ENCODE data around the gene CNTN6.

Gene CNTN6

DNA sequence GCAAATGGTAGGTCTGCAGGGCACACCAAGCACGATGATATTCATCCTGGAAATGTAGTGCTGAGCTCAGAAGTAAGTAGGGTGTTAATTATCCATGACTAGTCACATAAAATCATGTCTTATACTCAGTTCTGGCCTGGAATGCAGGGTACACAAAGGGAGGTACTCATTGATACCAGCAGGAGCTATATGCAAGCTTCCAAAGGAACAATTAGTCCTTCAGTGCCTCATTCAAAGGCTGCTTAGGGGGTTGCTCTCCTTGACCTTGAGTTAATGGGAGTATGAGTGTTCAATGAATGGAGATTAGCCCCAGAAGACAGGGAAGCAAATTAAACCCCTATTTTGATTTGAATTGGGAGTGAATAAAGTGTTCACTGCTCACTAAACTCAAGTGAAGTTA is 38.3 kb downstream of the CNTN6 start:
- Histone ChIP-seq H2AFZ (ENCODE audit: low read depth, low read length) (no peak overlapping the region), H3K9ac (ENCODE audit: low read length) (no peak overlapping the region), H3K27me3 (ENCODE audit: control insufficient read depth in 1 of 2, insufficient read depth in 1 of 2, low read length in 2 of 2) (no peaks in the 10 kb centered on the region), H3K18ac (ENCODE audit: low read depth in 1 of 2, low read length in 2 of 2) (no peak overlapping the region), H2BK120ac (ENCODE audit: low read depth, low read length) (no peak overlapping the region), H2BK15ac (ENCODE audit: low read depth, poor library complexity, severe bottlenecking) (no peak overlapping the region), H3K4me2 (ENCODE audit: low read length, poor library complexity, severe bottlenecking) (no peak overlapping the region), H4K8ac (ENCODE audit: low read length) (no peak overlapping the region), H3K4me1 (ENCODE audit: control insufficient read depth, insufficient read depth, low read depth, low read length) (no peaks in the 10 kb centered on the region), H3K79me1 (replicated peaks; ENCODE audit: low read length, poor library complexity, severe bottlenecking) (no peaks in the 10 kb centered on the region), H3K14ac (ENCODE audit: low read length in 2 of 2) (no peak overlapping the region), H3K9me3 (ENCODE audit: control insufficient read depth, low read length) (no peaks in the 10 kb centered on the region), H2BK12ac (ENCODE audit: low read length in 2 of 2) (no peak overlapping the region), H2BK5ac (ENCODE audit: low read depth, low read length, poor library complexity, severe bottlenecking) (no peak overlapping the region), H3K23ac (ENCODE audit: low read length in 2 of 2) (no peak overlapping the region), H4K91ac (ENCODE audit: low read length) (no peak overlapping the region), H3K36me3 (ENCODE audit: control insufficient read depth in 1 of 2, insufficient read depth in 2 of 2, low read depth in 1 of 2, low read length in 2 of 2) (no peaks in the 10 kb centered on the region), H3K4me3 (ENCODE audit: insufficient read depth in 1 of 2, low read depth in 1 of 2, low read length in 2 of 2) (no peak overlapping the region), H2AK5ac (ENCODE audit: low read length, severe bottlenecking) (no peak overlapping the region), H3K4ac (ENCODE audit: low read depth in 1 of 2, low read length in 2 of 2) (no peak overlapping the region), H3K27ac (ENCODE audit: low read length, poor library complexity, severe bottlenecking) (no peak overlapping the region)
- WGBS, result no CpG with 5 or more reads among the region's 1 CpG
- no peak for DNase-seq

GRCh38 chr3:1135194-1135593 is 42.4 kb downstream of the CNTN6 start:
- no peaks in the 10 kb centered on the region for H3K27me3 ChIP-seq (ENCODE audit: control insufficient read depth in 1 of 2, insufficient read depth in 1 of 2, low read length in 2 of 2)
- no peak overlapping the region for H3K4me2 ChIP-seq (ENCODE audit: low read length, poor library complexity, severe bottlenecking)
- no peaks in the 10 kb centered on the region for H3K4me1 ChIP-seq (ENCODE audit: control insufficient read depth, insufficient read depth, low read depth, low read length)
- no peak overlapping the region for H3K4ac ChIP-seq (ENCODE audit: low read depth in 1 of 2, low read length in 2 of 2)
- H3K23ac ChIP-seq (ENCODE audit: low read length in 2 of 2), result no peak overlapping the region
- H2BK12ac ChIP-seq (ENCODE audit: low read length in 2 of 2), result no peak overlapping the region
- H3K79me1 ChIP-seq (replicated peaks; ENCODE audit: low read length, poor library complexity, severe bottlenecking), result no peaks in the 10 kb centered on the region
- H2BK15ac ChIP-seq (ENCODE audit: low read depth, poor library complexity, severe bottlenecking), result no peak overlapping the region
- H2AK5ac ChIP-seq (ENCODE audit: low read length, severe bottlenecking), result no peak overlapping the region
- no peak overlapping the region for H2BK120ac ChIP-seq (ENCODE audit: low read depth, low read length)
- H3K18ac ChIP-seq (ENCODE audit: low read depth in 1 of 2, low read length in 2 of 2), result no peak overlapping the region
- H4K91ac ChIP-seq (ENCODE audit: low read length), result no peak overlapping the region
- H2BK5ac ChIP-seq (ENCODE audit: low read depth, low read length, poor library complexity, severe bottlenecking), result no peak overlapping the region
- H3K14ac ChIP-seq (ENCODE audit: low read length in 2 of 2), result no peak overlapping the region
- H3K36me3 ChIP-seq (ENCODE audit: control insufficient read depth in 1 of 2, insufficient read depth in 2 of 2, low read depth in 1 of 2, low read length in 2 of 2), result no peaks in the 10 kb centered on the region
- no peak overlapping the region for H3K9ac ChIP-seq (ENCODE audit: low read length)
- no peak overlapping the region for H3K4me3 ChIP-seq (ENCODE audit: insufficient read depth in 1 of 2, low read depth in 1 of 2, low read length in 2 of 2)
- H4K8ac ChIP-seq (ENCODE audit: low read length), result no peak overlapping the region
- no peaks in the 10 kb centered on the region for H3K9me3 ChIP-seq (ENCODE audit: control insufficient read depth, low read length)
- WGBS, result 80% methylated on average over 1 of the region's 2 CpGs
- H2AFZ ChIP-seq (ENCODE audit: low read depth, low read length), result no peak overlapping the region
- DNase-seq, result no peak
- H3K27ac ChIP-seq (ENCODE audit: low read length, poor library complexity, severe bottlenecking), result no peak overlapping the region

DNA sequence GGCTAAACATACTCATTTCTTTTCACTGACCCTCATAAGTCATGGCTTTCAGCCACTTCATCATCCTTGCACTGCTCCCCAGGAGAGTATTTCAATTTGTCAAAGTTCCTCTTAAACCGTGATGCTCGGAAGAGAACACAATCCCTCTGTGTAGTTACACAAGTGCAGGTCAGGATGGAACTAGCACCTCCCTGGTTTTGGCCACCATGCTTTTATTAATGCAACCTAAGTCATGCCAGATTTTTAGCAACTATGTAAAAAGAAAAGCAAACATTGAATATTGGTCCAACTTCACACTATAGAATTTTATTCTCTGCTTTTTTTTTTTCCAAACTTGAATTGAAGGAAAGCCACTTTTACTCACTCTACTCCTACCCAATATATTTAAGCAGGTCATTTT is 45.2 kb downstream of the CNTN6 start:
- Histone ChIP-seq H3K14ac (ENCODE audit: low read length in 2 of 2) (no peak overlapping the region), H3K9ac (ENCODE audit: low read length) (no peak overlapping the region), H2AK5ac (ENCODE audit: low read length, severe bottlenecking) (no peak overlapping the region), H2BK120ac (ENCODE audit: low read depth, low read length) (no peak overlapping the region), H3K4me3 (ENCODE audit: insufficient read depth in 1 of 2, low read depth in 1 of 2, low read length in 2 of 2) (no peak overlapping the region), H2BK12ac (ENCODE audit: low read length in 2 of 2) (no peak overlapping the region), H3K27ac (ENCODE audit: low read length, poor library complexity, severe bottlenecking) (no peak overlapping the region), H2BK5ac (ENCODE audit: low read depth, low read length, poor library complexity, severe bottlenecking) (no peak overlapping the region), H2BK15ac (ENCODE audit: low read depth, poor library complexity, severe bottlenecking) (no peak overlapping the region), H3K4me2 (ENCODE audit: low read length, poor library complexity, severe bottlenecking) (no peak overlapping the region), H4K91ac (ENCODE audit: low read length) (no peak overlapping the region), H3K23ac (ENCODE audit: low read length in 2 of 2) (no peak overlapping the region), H3K18ac (ENCODE audit: low read depth in 1 of 2, low read length in 2 of 2) (no peak overlapping the region), H3K27me3 (ENCODE audit: control insufficient read depth in 1 of 2, insufficient read depth in 1 of 2, low read length in 2 of 2) (no peaks in the 10 kb centered on the region), H2AFZ (ENCODE audit: low read depth, low read length) (no peak overlapping the region), H3K9me3 (ENCODE audit: control insufficient read depth, low read length) (no peaks in the 10 kb centered on the region), H3K36me3 (ENCODE audit: control insufficient read depth in 1 of 2, insufficient read depth in 2 of 2, low read depth in 1 of 2, low read length in 2 of 2) (no peaks in the 10 kb centered on the region), H4K8ac (ENCODE audit: low read length) (no peak overlapping the region), H3K4ac (ENCODE audit: low read depth in 1 of 2, low read length in 2 of 2) (no peak overlapping the region), H3K79me1 (replicated peaks; ENCODE audit: low read length, poor library complexity, severe bottlenecking) (no peaks in the 10 kb centered on the region), H3K4me1 (ENCODE audit: control insufficient read depth, insufficient read depth, low read depth, low read length) (no peaks in the 10 kb centered on the region)
- 49% methylated on average over 2 of the region's 2 CpGs for WGBS
- DNase-seq, result no peak

GRCh38 chr3:1139071-1139470 is 46.2 kb downstream of the CNTN6 start:
- H4K8ac ChIP-seq (ENCODE audit: low read length), result no peak overlapping the region
- no peak overlapping the region for H3K4ac ChIP-seq (ENCODE audit: low read depth in 1 of 2, low read length in 2 of 2)
- no peak overlapping the region for H2AK5ac ChIP-seq (ENCODE audit: low read length, severe bottlenecking)
- no peak overlapping the region for H3K4me3 ChIP-seq (ENCODE audit: insufficient read depth in 1 of 2, low read depth in 1 of 2, low read length in 2 of 2)
- H2BK120ac ChIP-seq (ENCODE audit: low read depth, low read length), result no peak overlapping the region
- no peaks in the 10 kb centered on the region for H3K27me3 ChIP-seq (ENCODE audit: control insufficient read depth in 1 of 2, insufficient read depth in 1 of 2, low read length in 2 of 2)
- no peak overlapping the region for H2AFZ ChIP-seq (ENCODE audit: low read depth, low read length)
- no peak overlapping the region for H2BK5ac ChIP-seq (ENCODE audit: low read depth, low read length, poor library complexity, severe bottlenecking)
- no peak overlapping the region for H4K91ac ChIP-seq (ENCODE audit: low read length)
- H3K36me3 ChIP-seq (ENCODE audit: control insufficient read depth in 1 of 2, insufficient read depth in 2 of 2, low read depth in 1 of 2, low read length in 2 of 2), result no peaks in the 10 kb centered on the region
- H3K27ac ChIP-seq (ENCODE audit: low read length, poor library complexity, severe bottlenecking), result no peak overlapping the region
- H3K18ac ChIP-seq (ENCODE audit: low read depth in 1 of 2, low read length in 2 of 2), result no peak overlapping the region
- no peak for DNase-seq
- 81% methylated on average over 1 of the region's 1 CpG for WGBS
- H3K79me1 ChIP-seq (replicated peaks; ENCODE audit: low read length, poor library complexity, severe bottlenecking), result no peaks in the 10 kb centered on the region
- no peaks in the 10 kb centered on the region for H3K9me3 ChIP-seq (ENCODE audit: control insufficient read depth, low read length)
- H2BK12ac ChIP-seq (ENCODE audit: low read length in 2 of 2), result no peak overlapping the region
- H3K4me2 ChIP-seq (ENCODE audit: low read length, poor library complexity, severe bottlenecking), result no peak overlapping the region
- H2BK15ac ChIP-seq (ENCODE audit: low read depth, poor library complexity, severe bottlenecking), result no peak overlapping the region
- H3K14ac ChIP-seq (ENCODE audit: low read length in 2 of 2), result no peak overlapping the region
- no peak overlapping the region for H3K23ac ChIP-seq (ENCODE audit: low read length in 2 of 2)
- no peak overlapping the region for H3K9ac ChIP-seq (ENCODE audit: low read length)
- H3K4me1 ChIP-seq (ENCODE audit: control insufficient read depth, insufficient read depth, low read depth, low read length), result no peaks in the 10 kb centered on the region
